H9 (cell line): ENCODE results near the gene SLC16A10. TPM values are rescaled to one million over a fixed set of nuclear protein-coding genes. Genes with fewer than 3 reads are reported as not detected.
A peak's percentile ranks its signal among the peaks of the same experiment; 100 is the strongest.

ENCODE experiments used
- DNase-seq: peaks from one replicate; pipeline ENCODE4 v3.0.0-alpha.2; 2017
- H2AFZ ChIP-seq: one replicate; pipeline ENCODE4 v1.6.1; 2013; ENCODE audit warnings: mild to moderate bottlenecking, low read length, control low read depth, moderate library complexity
- H2AK5ac ChIP-seq: 2 replicates; pipeline ENCODE4 v1.6.1; 2013; ENCODE audit warnings: low read length, control low read depth, mixed read lengths; ENCODE audit not compliant: insufficient read length
- H2BK120ac ChIP-seq: one replicate; pipeline ENCODE4 v1.6.1; 2013; ENCODE audit warnings: low read depth, mild to moderate bottlenecking, low read length, control low read depth, inconsistent platforms; ENCODE audit not compliant: poor library complexity, severe bottlenecking
- H2BK12ac ChIP-seq: 2 replicates; pipeline ENCODE4 v1.6.1; 2013; ENCODE audit warnings: low read length, control low read depth, mixed read lengths, low read depth; ENCODE audit not compliant: insufficient read length
- H2BK15ac ChIP-seq: 2 replicates; pipeline ENCODE4 v1.6.1; 2013; ENCODE audit warnings: low read depth, low read length, control low read depth
- H2BK20ac ChIP-seq: one replicate; pipeline ENCODE4 v1.6.1; 2013; ENCODE audit warnings: low read depth, mild to moderate bottlenecking, low read length, control low read depth, inconsistent platforms; ENCODE audit not compliant: poor library complexity, severe bottlenecking
- H2BK5ac ChIP-seq: 2 replicates; pipeline ENCODE4 v1.6.1; 2013; ENCODE audit warnings: low read length, control low read depth, mixed read lengths; ENCODE audit not compliant: insufficient read length
- H3K14ac ChIP-seq: 2 replicates; pipeline ENCODE4 v1.6.1; 2013; ENCODE audit warnings: low read length, control low read depth; ENCODE audit not compliant: insufficient read depth
- H3K18ac ChIP-seq: 2 replicates; pipeline ENCODE4 v1.6.1; 2013; ENCODE audit warnings: low read depth, mild to moderate bottlenecking, mixed read lengths, low read length, control low read depth; ENCODE audit not compliant: insufficient read length
- H3K23ac ChIP-seq: 2 replicates; pipeline ENCODE4 v1.6.1; 2013; ENCODE audit warnings: low read length, control low read depth, mixed read lengths, low read depth; ENCODE audit not compliant: insufficient read length
- H3K23me2 ChIP-seq: 2 replicates; pipeline ENCODE4 v1.6.1; 2013; ENCODE audit warnings: low read depth, mild to moderate bottlenecking, mixed read lengths, low read length, control low read depth; ENCODE audit not compliant: insufficient read length, poor library complexity, severe bottlenecking
- H3K27ac ChIP-seq: 2 replicates; pipeline ENCODE4 v1.5.1; 2013; ENCODE audit warnings: low read length, control low read depth, mixed read lengths, low read depth; ENCODE audit not compliant: insufficient read length
- H3K27me3 ChIP-seq: 2 replicates; pipeline ENCODE4 v1.6.1; 2013; ENCODE audit warnings: low read length, control low read depth, inconsistent platforms; ENCODE audit not compliant: insufficient read depth
- H3K4ac ChIP-seq: 2 replicates; pipeline ENCODE4 v1.6.1; 2013; ENCODE audit warnings: low read depth, mild to moderate bottlenecking, control low read depth, inconsistent platforms, low read length, moderate library complexity
- H3K4me1 ChIP-seq: 2 replicates; pipeline ENCODE4 v1.6.1; 2013; ENCODE audit warnings: low read length, control low read depth, inconsistent platforms; ENCODE audit not compliant: insufficient read depth
- H3K4me2 ChIP-seq: 2 replicates; pipeline ENCODE4 v1.6.1; 2013; ENCODE audit warnings: low read length, control low read depth, mixed read lengths; ENCODE audit not compliant: insufficient read length, insufficient read depth
- H3K56ac ChIP-seq: 2 replicates; pipeline ENCODE4 v1.6.1; 2013; ENCODE audit warnings: low read depth, mild to moderate bottlenecking, mixed read lengths, low read length, control low read depth; ENCODE audit not compliant: insufficient read length
- H3K79me1 ChIP-seq: 2 replicates; pipeline ENCODE4 v1.6.1; 2013; ENCODE audit warnings: low read depth, mild to moderate bottlenecking, moderate library complexity, low read length, control low read depth, inconsistent platforms; ENCODE audit not compliant: insufficient read depth, poor library complexity, severe bottlenecking
- H3K79me2 ChIP-seq: 2 replicates; pipeline ENCODE4 v1.6.1; 2013; ENCODE audit warnings: low read length, control low read depth, inconsistent platforms; ENCODE audit not compliant: insufficient read depth
- H3K9ac ChIP-seq: 2 replicates; pipeline ENCODE4 v1.6.1; 2013; ENCODE audit warnings: low read length, control low read depth, mixed read lengths; ENCODE audit not compliant: insufficient read length; ENCODE audit errors: extremely low read depth
- H3K9me3 ChIP-seq: one replicate; pipeline ENCODE4 v1.6.1; 2013; ENCODE audit warnings: low read depth, low read length, inconsistent platforms; ENCODE audit not compliant: control insufficient read depth
- H3T11ph ChIP-seq: one replicate; pipeline ENCODE4 v1.6.1; 2013; ENCODE audit warnings: mild to moderate bottlenecking, low read length, control low read depth, inconsistent platforms
- H4K20me1 ChIP-seq: one replicate; pipeline ENCODE4 v1.6.1; 2013; ENCODE audit not compliant: control insufficient read depth, insufficient read length, insufficient read depth
- H4K5ac ChIP-seq: 2 replicates; pipeline ENCODE4 v1.6.1; 2013; ENCODE audit warnings: low read depth, mild to moderate bottlenecking, mixed read lengths, low read length, control low read depth; ENCODE audit not compliant: insufficient read length
- H4K8ac ChIP-seq: replicated peaks from 2 replicates; pipeline ENCODE4 v1.6.1; 2013; ENCODE audit warnings: low read length, control low read depth, mixed read lengths, low read depth; ENCODE audit not compliant: insufficient read length
- H4K91ac ChIP-seq: 2 replicates; pipeline ENCODE4 v1.6.1; 2013; ENCODE audit warnings: low read depth, mild to moderate bottlenecking, moderate library complexity, mixed read lengths, low read length, control low read depth; ENCODE audit not compliant: insufficient read length
- H3K27ac Mint-ChIP-seq, 3 experiments: 2 replicates in 2 of 3; 3 replicates in 1 of 3; pipeline ENCODE4 v1.8.0; 2020 to 2021; ENCODE audit warnings: mixed read lengths in 3 of 3, mild to moderate bottlenecking in 1 of 3, moderate library complexity in 1 of 3
- H3K27me3 Mint-ChIP-seq: 2 replicates; pipeline ENCODE4 v1.8.0; 2021; ENCODE audit warnings: low read depth, mild to moderate bottlenecking, moderate library complexity, mixed read lengths
- H3K36me3 Mint-ChIP-seq, 3 experiments: 2 replicates in 2 of 3; 3 replicates in 1 of 3; pipeline ENCODE4 v1.8.0; 2020 to 2021; ENCODE audit warnings: low read depth in 3 of 3, mixed read lengths in 3 of 3; ENCODE audit not compliant: insufficient read depth in 1 of 3
- H3K4me1 Mint-ChIP-seq, 2 experiments: 2 replicates each; pipeline ENCODE4 v1.8.0; 2020; ENCODE audit warnings: mixed read lengths in 2 of 2
- H3K4me3 Mint-ChIP-seq, 2 experiments: 2 replicates in 1 of 2; 3 replicates in 1 of 2; pipeline ENCODE4 v1.8.0; 2020 to 2021; ENCODE audit warnings: mild to moderate bottlenecking in 2 of 2, mixed read lengths in 2 of 2, moderate library complexity in 1 of 2
- H3K9me3 Mint-ChIP-seq, 2 experiments: 2 replicates in 1 of 2; 3 replicates in 1 of 2; pipeline ENCODE4 v1.8.0; 2020; ENCODE audit warnings: mild to moderate bottlenecking in 2 of 2, mixed read lengths in 2 of 2, moderate library complexity in 1 of 2
- WGBS: extraction: QIAGEN DNeasy Blood & Tissue Kit; methylation state at CpG from one replicate; pipeline ENCODE4 v1.1.7; 2013; ENCODE audit warnings: missing lambda C conversion rate, low lambda C conversion rate, mixed read lengths; ENCODE audit not compliant: insufficient read length; ENCODE audit errors: extremely low coverage; 5-methylcytosine and 5-hydroxymethylcytosine counted together
- total RNA-seq: library from RNA; stranded (reverse); gene quantifications from 2 replicates; pipeline ENCODE4 v1.2.1, GENCODE V29; 2021
- TF ChIP-seq, protein P1 (sequence below): fragments of 200-600 bp; sonication (generic); conservative IDR thresholded peaks from 3 replicates; pipeline ENCODE4 v1.8.0; 2021; ENCODE audit warnings: antibody characterized with exemption, mild to moderate bottlenecking

Gene SLC16A10
- total RNA-seq, 1 experiment from 2014 or later = 11.4 TPM

- Histone ChIP-seq H3K4ac (no peak overlapping the region), H4K5ac (no peak overlapping the region), H3K9me3 (no peaks in the 10 kb centered on the region), H2AFZ (no peak overlapping the region), H3K18ac (no peak overlapping the region), H3K23ac (no peak overlapping the region), H4K8ac (no peak overlapping the region), H3K9ac (no peak overlapping the region), H3K23me2 (no peaks in the 10 kb centered on the region), H3K56ac (no peak overlapping the region), H3K4me1 (no peaks in the 10 kb centered on the region), H3K79me1 (no peaks in the 10 kb centered on the region), H3K27ac (no peak overlapping the region), H2BK20ac (no peak overlapping the region), H2BK15ac (no peak overlapping the region), H2BK5ac (no peak overlapping the region), H2BK120ac (no peak overlapping the region), H3K79me2 (no peaks in the 10 kb centered on the region), H3K27me3 (no peaks in the 10 kb centered on the region), H4K20me1 (no peaks in the 10 kb centered on the region), H2BK12ac (no peak overlapping the region), H2AK5ac (no peak overlapping the region), H3K4me2 (no peak overlapping the region), H3T11ph (no peak overlapping the region), H3K14ac (no peak overlapping the region), H4K91ac (no peak overlapping the region)
- TF ChIP-seq, protein P1, sequence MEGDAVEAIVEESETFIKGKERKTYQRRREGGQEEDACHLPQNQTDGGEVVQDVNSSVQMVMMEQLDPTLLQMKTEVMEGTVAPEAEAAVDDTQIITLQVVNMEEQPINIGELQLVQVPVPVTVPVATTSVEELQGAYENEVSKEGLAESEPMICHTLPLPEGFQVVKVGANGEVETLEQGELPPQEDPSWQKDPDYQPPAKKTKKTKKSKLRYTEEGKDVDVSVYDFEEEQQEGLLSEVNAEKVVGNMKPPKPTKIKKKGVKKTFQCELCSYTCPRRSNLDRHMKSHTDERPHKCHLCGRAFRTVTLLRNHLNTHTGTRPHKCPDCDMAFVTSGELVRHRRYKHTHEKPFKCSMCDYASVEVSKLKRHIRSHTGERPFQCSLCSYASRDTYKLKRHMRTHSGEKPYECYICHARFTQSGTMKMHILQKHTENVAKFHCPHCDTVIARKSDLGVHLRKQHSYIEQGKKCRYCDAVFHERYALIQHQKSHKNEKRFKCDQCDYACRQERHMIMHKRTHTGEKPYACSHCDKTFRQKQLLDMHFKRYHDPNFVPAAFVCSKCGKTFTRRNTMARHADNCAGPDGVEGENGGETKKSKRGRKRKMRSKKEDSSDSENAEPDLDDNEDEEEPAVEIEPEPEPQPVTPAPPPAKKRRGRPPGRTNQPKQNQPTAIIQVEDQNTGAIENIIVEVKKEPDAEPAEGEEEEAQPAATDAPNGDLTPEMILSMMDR = no peak
- peaks cover under 1 to 1% of the 10 kb centered on the region in 2 experiments; a peak in 3 of 5 replicates for H3K9me3 Mint-ChIP-seq
- no peaks in the 10 kb centered on the region for H3K36me3 Mint-ChIP-seq
- peaks cover 6% of the 10 kb centered on the region for H3K27me3 Mint-ChIP-seq
- peaks cover 15 to 16% of the 10 kb centered on the region in 2 experiments for H3K4me1 Mint-ChIP-seq
- no peak overlapping the region for H3K4me3 Mint-ChIP-seq
- WGBS = no CpG with 5 or more reads among the region's 3 CpGs
- peak overlapping the region in 1 of 3 experiments; percentile 25; a peak in 1 of 7 replicates for H3K27ac Mint-ChIP-seq
- DNase-seq = no peak
These were observed 17.8 kb upstream of the SLC16A10 start for GRCh38 chr6:111069382-111070104.
